AG09319 (cell line): ENCODE data around the gene SRRT.
"Not testable (repeated sequence)": the region's sequence is repeated elsewhere in the genome, so short reads cannot be mapped to it uniquely, and the experiment has no call there.

Source experiments
- DNase-seq: peaks from one replicate; pipeline ENCODE4 v3.0.0-alpha.2; 2010; ENCODE audit warnings: low read depth; ENCODE audit errors: extremely low read depth
- CTCF ChIP-seq: IDR thresholded peaks from 2 replicates; pipeline ENCODE4 v1.5.1; 2011; ENCODE audit warnings: low read depth, mild to moderate bottlenecking, inconsistent platforms, low read length, moderate library complexity

The SRRT gene

GRCh38 chr7:100900978-100901377 lies 26.1 kb downstream of the SRRT start:
- DNase-seq, result no peak
- TF ChIP-seq CTCF, result no peak

GRCh38 chr7:100901921-100902332 lies 27.0 kb downstream of the SRRT start:
- no peak for TF ChIP-seq CTCF
- no peak for DNase-seq

GRCh38 chr7:100902638-100903037 lies 27.7 kb downstream of the SRRT start:
- TF ChIP-seq CTCF, result no peak
- no peak for DNase-seq

GRCh38 chr7:100908512-100908911 lies 33.6 kb downstream of the SRRT start:
- no peak for DNase-seq
- TF ChIP-seq CTCF, result no peak

- DNase-seq, result not testable (repeated sequence)
These were observed 35.5 kb downstream of the SRRT start for GRCh38 chr7:100910443-100910842.

GRCh38 chr7:100911484-100911883 lies 36.6 kb downstream of the SRRT start:
- TF ChIP-seq CTCF, result no peak
- no peak for DNase-seq

- DNase-seq, result no peak
- TF ChIP-seq CTCF, result no peak
These were observed 39.4 kb downstream of the SRRT start for GRCh38 chr7:100914208-100914878.

GRCh38 chr7:100914879-100915447 lies 40.1 kb downstream of the SRRT start:
- DNase-seq, result no peak
- TF ChIP-seq CTCF, result no peak

GRCh38 chr7:100919335-100919734 lies 44.4 kb downstream of the SRRT start:
- DNase-seq, result not testable (repeated sequence)

GRCh38 chr7:100919779-100920437 lies 45.0 kb downstream of the SRRT start:
- DNase-seq, result not testable (repeated sequence)
